AG10803 (cell line): ENCODE results near the gene NKTR.

Source experiments
- DNase-seq: peaks from one replicate; pipeline ENCODE4 v3.0.0; 2010; ENCODE audit warnings: low read depth
- H3K4me3 ChIP-seq: 2 replicates; pipeline ENCODE4 v1.5.1; 2011; ENCODE audit warnings: mild to moderate bottlenecking, low read length, control low read depth
- TF ChIP-seq, protein P1 (sequence below): conservative IDR thresholded peaks from 2 replicates; pipeline ENCODE4 v1.5.1; 2011; ENCODE audit warnings: mild to moderate bottlenecking, low read length, control low read depth, inconsistent platforms

The NKTR gene

DNA sequence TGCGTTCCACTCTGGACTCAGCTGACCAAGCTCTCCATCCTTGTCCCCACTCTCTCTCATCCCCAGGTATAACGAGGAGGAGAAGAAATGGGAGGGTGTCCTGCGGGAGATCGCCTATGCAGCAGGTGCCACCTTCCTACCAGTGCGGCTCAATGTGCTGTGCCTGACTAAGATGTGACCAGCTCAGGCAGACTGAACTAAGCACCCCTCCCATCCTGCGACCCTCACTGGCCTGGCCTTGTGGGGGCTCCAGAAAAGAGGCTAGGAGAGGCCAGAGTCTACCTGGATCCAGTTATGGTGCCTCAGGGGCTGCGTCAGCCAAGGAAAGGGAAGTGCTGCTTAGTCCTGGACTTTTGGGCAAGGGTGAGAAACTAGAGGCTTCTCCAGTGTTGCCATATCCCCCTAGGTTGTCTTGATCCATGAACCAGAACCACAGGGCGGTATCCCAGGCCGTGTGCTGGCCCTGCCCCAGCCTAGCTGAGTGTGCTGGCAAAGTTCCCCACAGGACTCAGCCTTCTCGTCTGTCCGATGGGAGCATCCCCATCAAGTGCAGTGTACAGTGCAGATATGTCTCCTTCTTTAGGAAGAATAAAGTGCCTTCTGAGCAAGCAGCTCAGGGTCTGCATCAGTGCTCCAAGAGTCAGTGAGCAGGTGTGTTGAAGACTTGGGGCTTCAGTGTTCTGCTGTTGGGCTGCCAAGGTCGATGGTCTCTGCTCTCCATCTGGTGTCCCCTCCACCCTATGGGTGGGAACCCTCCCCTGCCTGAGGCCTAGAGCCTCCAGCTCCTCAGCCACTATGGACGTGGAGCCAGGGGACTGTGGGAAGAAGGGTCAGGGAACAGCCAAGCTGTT is 91.6 kb downstream of the NKTR start:
- TF ChIP-seq, protein P1, sequence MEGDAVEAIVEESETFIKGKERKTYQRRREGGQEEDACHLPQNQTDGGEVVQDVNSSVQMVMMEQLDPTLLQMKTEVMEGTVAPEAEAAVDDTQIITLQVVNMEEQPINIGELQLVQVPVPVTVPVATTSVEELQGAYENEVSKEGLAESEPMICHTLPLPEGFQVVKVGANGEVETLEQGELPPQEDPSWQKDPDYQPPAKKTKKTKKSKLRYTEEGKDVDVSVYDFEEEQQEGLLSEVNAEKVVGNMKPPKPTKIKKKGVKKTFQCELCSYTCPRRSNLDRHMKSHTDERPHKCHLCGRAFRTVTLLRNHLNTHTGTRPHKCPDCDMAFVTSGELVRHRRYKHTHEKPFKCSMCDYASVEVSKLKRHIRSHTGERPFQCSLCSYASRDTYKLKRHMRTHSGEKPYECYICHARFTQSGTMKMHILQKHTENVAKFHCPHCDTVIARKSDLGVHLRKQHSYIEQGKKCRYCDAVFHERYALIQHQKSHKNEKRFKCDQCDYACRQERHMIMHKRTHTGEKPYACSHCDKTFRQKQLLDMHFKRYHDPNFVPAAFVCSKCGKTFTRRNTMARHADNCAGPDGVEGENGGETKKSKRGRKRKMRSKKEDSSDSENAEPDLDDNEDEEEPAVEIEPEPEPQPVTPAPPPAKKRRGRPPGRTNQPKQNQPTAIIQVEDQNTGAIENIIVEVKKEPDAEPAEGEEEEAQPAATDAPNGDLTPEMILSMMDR = no peak
- no peak for DNase-seq

DNA sequence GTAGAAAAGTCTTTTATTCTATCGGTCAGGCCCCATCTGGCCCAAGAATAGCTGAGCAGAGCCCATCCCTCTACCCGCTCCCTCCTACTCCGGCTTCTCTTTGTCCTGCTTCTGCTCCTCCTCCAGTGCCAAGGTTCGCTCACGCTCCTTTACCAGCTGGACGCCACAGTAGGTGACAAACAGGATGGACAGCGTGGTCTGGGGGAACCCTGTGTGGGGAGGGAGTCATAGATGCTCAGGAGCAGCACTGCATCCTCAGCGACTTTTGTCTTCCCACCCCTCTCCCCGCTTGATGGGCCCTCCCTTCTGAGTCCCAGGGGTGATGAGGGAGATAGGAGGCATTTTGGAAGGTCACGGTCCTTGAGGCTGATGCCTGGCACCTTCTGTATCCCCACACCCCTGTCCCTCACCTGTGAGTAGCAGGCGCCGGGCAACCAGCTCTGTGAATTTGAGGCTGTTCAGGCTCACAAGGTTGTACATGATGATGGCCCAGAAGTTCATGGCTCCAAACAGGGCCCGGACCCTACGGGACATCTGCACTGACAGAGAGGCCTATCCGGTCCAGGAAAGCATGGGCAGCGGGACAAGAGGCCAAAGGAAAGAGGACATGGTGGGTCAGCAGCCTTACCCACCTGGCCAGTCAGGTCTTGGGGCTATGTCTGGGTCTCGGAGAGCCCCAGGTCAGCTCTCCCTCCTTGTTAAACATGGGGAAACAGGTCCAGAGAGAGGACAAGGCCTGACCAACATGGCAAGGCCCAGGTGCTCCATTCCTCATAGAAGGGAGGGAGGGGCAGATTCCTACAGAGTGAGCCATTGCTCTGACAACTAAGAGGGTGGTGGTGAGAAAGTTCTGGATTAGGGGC is 92.4 kb downstream of the NKTR start:
- H3K4me3 ChIP-seq = no peak overlapping the region

More for the DNA sequence above, 91.6 kb downstream of the NKTR start:
- H3K4me3 ChIP-seq = no peak overlapping the region

DNA sequence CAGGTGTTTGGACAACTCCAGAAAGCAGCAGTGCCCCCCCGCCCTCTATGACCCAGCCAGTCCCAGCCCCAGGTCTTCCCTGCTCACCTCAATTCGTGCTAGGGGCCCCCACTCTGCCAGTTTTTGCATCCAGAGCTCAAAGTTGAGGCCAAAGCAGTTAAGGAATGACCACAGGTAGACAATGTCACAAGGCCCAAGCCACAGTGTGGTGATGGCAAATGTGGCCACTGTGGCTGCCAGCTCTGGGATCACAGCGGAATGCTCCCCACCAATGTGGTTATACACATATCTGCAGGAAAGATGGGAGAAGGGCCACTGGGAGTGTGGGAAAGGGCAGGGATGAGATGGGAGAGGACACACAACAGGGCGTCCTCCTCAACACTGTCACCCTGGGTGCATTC is 93.0 kb downstream of the NKTR start:
- no peak overlapping the region for H3K4me3 ChIP-seq
- no peak for DNase-seq
- TF ChIP-seq, protein P1 = no peak

More for the DNA sequence above, 92.4 kb downstream of the NKTR start:
- TF ChIP-seq, protein P1 = no peak
- no peak for DNase-seq

DNA sequence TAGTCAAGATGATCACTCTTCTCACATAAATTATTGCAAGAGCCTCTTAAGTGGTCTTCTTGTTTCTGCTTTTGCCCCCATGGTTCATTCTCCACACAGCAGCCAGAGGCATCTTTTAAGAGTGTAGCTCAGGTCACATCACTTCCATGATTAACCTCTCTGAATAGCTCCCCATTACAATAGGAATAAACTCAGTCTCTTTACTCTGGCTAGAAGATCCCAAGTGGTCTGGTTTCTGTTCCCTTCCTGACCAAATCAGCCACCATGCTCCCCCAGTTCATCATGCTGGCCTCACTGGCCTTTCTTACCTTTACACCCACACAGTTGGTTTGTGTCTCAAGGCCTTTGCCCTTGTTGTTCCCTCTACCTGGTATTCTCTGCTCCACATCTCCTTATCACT is 93.9 kb downstream of the NKTR start:
- TF ChIP-seq, protein P1 = no peak
- no peak for DNase-seq
- no peak overlapping the region for H3K4me3 ChIP-seq

DNA sequence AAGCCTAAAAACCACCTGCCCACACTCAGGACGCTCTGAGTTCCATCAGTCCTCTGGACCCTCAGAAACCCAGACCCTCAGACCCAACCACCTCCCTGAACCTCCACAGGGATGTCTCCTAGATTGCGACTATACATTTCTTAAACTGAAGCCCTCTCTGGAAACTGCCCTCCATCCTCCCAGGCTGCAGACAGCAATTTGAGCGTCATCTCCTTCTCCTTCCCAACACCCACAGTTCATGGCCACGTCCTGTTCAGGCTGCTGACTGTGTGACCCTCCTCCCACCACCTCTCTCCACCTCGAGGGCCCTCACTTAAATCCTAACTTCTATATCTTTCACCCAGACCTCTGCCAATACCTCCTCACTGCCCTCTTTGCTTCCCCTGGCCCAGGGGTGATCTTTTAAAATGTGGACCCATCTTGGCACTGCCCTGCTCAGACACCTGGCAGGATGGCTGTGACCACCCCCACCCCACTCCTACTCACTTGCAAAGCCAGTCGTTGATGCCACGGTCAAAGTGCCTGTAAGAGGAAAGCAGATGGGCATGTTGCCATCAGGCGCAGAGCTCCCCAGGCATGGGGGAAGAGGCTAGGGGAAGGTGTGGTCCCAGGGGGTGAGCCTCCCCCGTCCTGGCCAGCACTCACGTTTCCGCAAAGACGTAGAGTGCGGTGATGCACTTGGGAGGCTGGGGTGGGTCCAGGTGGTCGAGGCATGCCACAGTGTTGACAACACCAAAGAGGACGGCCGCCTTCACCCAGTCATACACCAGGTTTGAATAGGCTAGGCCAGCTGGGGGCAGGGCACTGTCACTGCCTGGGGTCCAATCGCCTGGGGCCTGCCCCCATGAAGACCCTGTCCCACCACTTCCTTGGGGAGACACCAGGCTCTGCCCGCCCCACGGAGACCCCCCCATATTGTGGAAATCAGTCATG is 96.1 kb downstream of the NKTR start:
- DNase-seq = no peak
- TF ChIP-seq, protein P1 = no peak
- no peak overlapping the region for H3K4me3 ChIP-seq

DNA sequence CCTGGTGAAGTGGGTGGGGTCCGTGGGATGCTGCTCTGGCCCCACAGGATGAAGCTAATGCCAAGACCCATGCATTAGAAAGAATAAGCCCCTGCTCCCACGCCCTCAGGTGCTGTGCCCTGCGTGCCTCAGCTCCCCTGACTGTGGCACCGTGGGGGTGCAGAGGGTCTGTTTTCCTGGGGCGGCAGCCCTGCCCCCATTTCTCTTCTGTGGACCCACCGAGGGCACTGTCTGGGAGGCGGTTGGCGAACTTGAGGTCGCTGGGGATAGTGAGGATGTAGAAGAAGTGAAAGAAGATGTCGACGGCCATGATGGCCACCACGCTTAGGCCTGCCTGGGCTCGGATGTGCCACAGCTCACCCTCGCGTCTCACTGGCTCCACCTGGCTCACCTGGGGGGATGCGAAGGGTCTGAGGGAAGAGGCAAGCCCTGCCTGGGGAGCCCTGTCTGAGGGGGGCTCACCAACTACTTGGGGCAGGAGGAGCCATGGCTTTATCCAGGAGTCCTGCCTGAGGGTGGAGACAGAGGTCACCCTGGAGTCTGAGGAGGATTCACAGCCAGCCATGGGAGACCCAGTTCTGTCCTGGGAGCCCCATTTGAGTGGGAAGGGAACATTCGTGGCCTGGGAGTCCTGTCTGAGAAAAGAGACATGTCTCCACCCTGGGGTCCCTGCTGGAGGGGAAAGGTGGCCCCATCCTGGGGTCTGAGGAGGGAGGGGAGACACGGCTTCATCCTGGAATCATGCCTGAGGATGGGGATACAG is 97.0 kb downstream of the NKTR start:
- DNase-seq = no peak
- H3K4me3 ChIP-seq = no peak overlapping the region
- TF ChIP-seq, protein P1 = no peak
